ENCODE measurements around the gene COL23A1. TPM values are rescaled to one million over a fixed set of nuclear protein-coding genes. Genes with fewer than 3 reads are reported as not detected.
"Not testable (repeated sequence)": the region's sequence is repeated elsewhere in the genome, so short reads cannot be mapped to it uniquely, and the experiment has no call there.

COL23A1 gene
- total RNA-seq, 1 donor from 2014 or later = not detected

- no peaks in the 10 kb centered on the region for H3K9me3 Mint-ChIP-seq
- no peak for DNase-seq (ENCODE audit: low spot score)
- H3K27me3 Mint-ChIP-seq (ENCODE audit: low read depth) = no peaks in the 10 kb centered on the region
- H3K36me3 Mint-ChIP-seq (ENCODE audit: low read depth) = peaks cover 53% of the 10 kb centered on the region
- peak overlapping the region; percentile 81 for H3K27ac Mint-ChIP-seq
- intact Hi-C loops (cut with micrococcal nuclease) = loop anchor here (5.0 kb wide), 1 partner anchor 396 kb away; the partner anchor contains the start of gene CLK4
- H3K4me1 Mint-ChIP-seq (ENCODE audit: low read depth) = peaks cover 33% of the 10 kb centered on the region
- peak overlapping the region; percentile 89 for H3K4me3 Mint-ChIP-seq (ENCODE audit: low read depth)
These were observed 359.2 kb downstream of the COL23A1 start for GRCh38 chr5:178230879-178231538.

GRCh38 chr5:178229861-178230260, 360.3 kb downstream of the COL23A1 start:
- no peak for DNase-seq (ENCODE audit: low spot score)
- intact Hi-C loops (cut with micrococcal nuclease) = loop anchor here (5.0 kb wide), 1 partner anchor 397 kb away; the partner anchor contains the start of gene CLK4
- peaks cover 31% of the 10 kb centered on the region for H3K4me1 Mint-ChIP-seq (ENCODE audit: low read depth)
- H3K9me3 Mint-ChIP-seq = no peaks in the 10 kb centered on the region
- no peaks in the 10 kb centered on the region for H3K27me3 Mint-ChIP-seq (ENCODE audit: low read depth)
- peak overlapping the region; percentile 28 for H3K27ac Mint-ChIP-seq
- peaks cover 61% of the 10 kb centered on the region for H3K36me3 Mint-ChIP-seq (ENCODE audit: low read depth)
- peak overlapping the region; percentile 89 for H3K4me3 Mint-ChIP-seq (ENCODE audit: low read depth)

GRCh38 chr5:178229111-178229510, 361.1 kb downstream of the COL23A1 start:
- peak overlapping the region; percentile 25 for H3K27ac Mint-ChIP-seq
- H3K4me3 Mint-ChIP-seq (ENCODE audit: low read depth); DNase-seq (ENCODE audit: low spot score); H3K9me3 Mint-ChIP-seq; intact Hi-C loops (cut with micrococcal nuclease); H3K27me3 Mint-ChIP-seq (ENCODE audit: low read depth): not testable (repeated sequence)
- H3K4me1 Mint-ChIP-seq (ENCODE audit: low read depth) = peaks cover 26% of the 10 kb centered on the region
- peaks cover 63% of the 10 kb centered on the region for H3K36me3 Mint-ChIP-seq (ENCODE audit: low read depth)

GRCh38 chr5:178228609-178229008, 361.6 kb downstream of the COL23A1 start:
- Mint-ChIP-seq H3K4me1 (ENCODE audit: low read depth) (peaks cover 26% of the 10 kb centered on the region), H3K36me3 (ENCODE audit: low read depth) (peaks cover 67% of the 10 kb centered on the region), H3K27me3 (ENCODE audit: low read depth) (no peaks in the 10 kb centered on the region), H3K4me3 (ENCODE audit: low read depth) (no peak overlapping the region), H3K9me3 (no peaks in the 10 kb centered on the region), H3K27ac (no peak overlapping the region)
- DNase-seq (ENCODE audit: low spot score) = no peak
- intact Hi-C loops (cut with micrococcal nuclease) = no loop called here

- Mint-ChIP-seq H3K27ac (no peak overlapping the region), H3K9me3 (no peaks in the 10 kb centered on the region), H3K27me3 (ENCODE audit: low read depth) (no peaks in the 10 kb centered on the region), H3K4me3 (ENCODE audit: low read depth) (no peak overlapping the region), H3K36me3 (ENCODE audit: low read depth) (peaks cover 72% of the 10 kb centered on the region), H3K4me1 (ENCODE audit: low read depth) (peaks cover 24% of the 10 kb centered on the region)
- intact Hi-C loops (cut with micrococcal nuclease) = no loop called here
- DNase-seq (ENCODE audit: low spot score) = no peak
These were observed 362.3 kb downstream of the COL23A1 start for GRCh38 chr5:178227929-178228328.

- intact Hi-C loops (cut with micrococcal nuclease) = no loop called here
- no peaks in the 10 kb centered on the region for H3K27me3 Mint-ChIP-seq (ENCODE audit: low read depth)
- no peak overlapping the region for H3K4me3 Mint-ChIP-seq (ENCODE audit: low read depth)
- H3K4me1 Mint-ChIP-seq (ENCODE audit: low read depth) = peaks cover 23% of the 10 kb centered on the region
- H3K9me3 Mint-ChIP-seq = no peaks in the 10 kb centered on the region
- no peak for DNase-seq (ENCODE audit: low spot score)
- no peak overlapping the region for H3K27ac Mint-ChIP-seq
- H3K36me3 Mint-ChIP-seq (ENCODE audit: low read depth) = peaks cover 75% of the 10 kb centered on the region
These were observed 363.0 kb downstream of the COL23A1 start for GRCh38 chr5:178227138-178227659.

GRCh38 chr5:178225174-178225573, 365.0 kb downstream of the COL23A1 start:
- H3K36me3 Mint-ChIP-seq (ENCODE audit: low read depth) = peaks cover 74% of the 10 kb centered on the region
- H3K4me1 Mint-ChIP-seq (ENCODE audit: low read depth) = peaks cover 12% of the 10 kb centered on the region
- H3K27ac Mint-ChIP-seq = no peak overlapping the region
- H3K9me3 Mint-ChIP-seq = no peaks in the 10 kb centered on the region
- H3K27me3 Mint-ChIP-seq (ENCODE audit: low read depth) = no peaks in the 10 kb centered on the region
- DNase-seq (ENCODE audit: low spot score) = no peak
- H3K4me3 Mint-ChIP-seq (ENCODE audit: low read depth) = no peak overlapping the region
- intact Hi-C loops (cut with micrococcal nuclease) = no loop called here

- intact Hi-C loops (cut with micrococcal nuclease) = no loop called here
- no peaks in the 10 kb centered on the region for H3K27me3 Mint-ChIP-seq (ENCODE audit: low read depth)
- no peaks in the 10 kb centered on the region for H3K9me3 Mint-ChIP-seq
- H3K4me3 Mint-ChIP-seq (ENCODE audit: low read depth) = no peak overlapping the region
- H3K36me3 Mint-ChIP-seq (ENCODE audit: low read depth) = peaks cover 71% of the 10 kb centered on the region
- H3K4me1 Mint-ChIP-seq (ENCODE audit: low read depth) = peaks cover 7% of the 10 kb centered on the region
- no peak for DNase-seq (ENCODE audit: low spot score)
- no peak overlapping the region for H3K27ac Mint-ChIP-seq
These were observed 365.8 kb downstream of the COL23A1 start for GRCh38 chr5:178224403-178224802.

GRCh38 chr5:178223828-178224335, 366.3 kb downstream of the COL23A1 start:
- Mint-ChIP-seq H3K9me3 (no peaks in the 10 kb centered on the region), H3K36me3 (ENCODE audit: low read depth) (peaks cover 71% of the 10 kb centered on the region), H3K27ac (no peak overlapping the region), H3K4me1 (ENCODE audit: low read depth) (peaks cover 6% of the 10 kb centered on the region), H3K27me3 (ENCODE audit: low read depth) (no peaks in the 10 kb centered on the region), H3K4me3 (ENCODE audit: low read depth) (no peak overlapping the region)
- intact Hi-C loops (cut with micrococcal nuclease) = no loop called here
- no peak for DNase-seq (ENCODE audit: low spot score)

- DNase-seq (ENCODE audit: low spot score) = no peak
- H3K4me3 Mint-ChIP-seq (ENCODE audit: low read depth) = no peak overlapping the region
- H3K27me3 Mint-ChIP-seq (ENCODE audit: low read depth) = no peaks in the 10 kb centered on the region
- H3K36me3 Mint-ChIP-seq (ENCODE audit: low read depth) = peaks cover 73% of the 10 kb centered on the region
- no peak overlapping the region for H3K27ac Mint-ChIP-seq
- no peaks in the 10 kb centered on the region for H3K9me3 Mint-ChIP-seq
- intact Hi-C loops (cut with micrococcal nuclease) = no loop called here
- H3K4me1 Mint-ChIP-seq (ENCODE audit: low read depth) = peaks cover 6% of the 10 kb centered on the region
These were observed 366.9 kb downstream of the COL23A1 start for GRCh38 chr5:178223196-178223773.

GRCh38 chr5:178222292-178222691, 367.9 kb downstream of the COL23A1 start:
- Mint-ChIP-seq H3K36me3 (ENCODE audit: low read depth) (peaks cover 66% of the 10 kb centered on the region), H3K27ac (no peak overlapping the region), H3K27me3 (ENCODE audit: low read depth) (no peaks in the 10 kb centered on the region), H3K4me3 (ENCODE audit: low read depth) (no peak overlapping the region), H3K4me1 (ENCODE audit: low read depth) (peaks cover 6% of the 10 kb centered on the region), H3K9me3 (no peaks in the 10 kb centered on the region)
- no peak for DNase-seq (ENCODE audit: low spot score)
- intact Hi-C loops (cut with micrococcal nuclease) = no loop called here

- DNase-seq (ENCODE audit: low spot score) = no peak
- no peaks in the 10 kb centered on the region for H3K9me3 Mint-ChIP-seq
- H3K27me3 Mint-ChIP-seq (ENCODE audit: low read depth) = no peaks in the 10 kb centered on the region
- H3K4me1 Mint-ChIP-seq (ENCODE audit: low read depth) = peaks cover 6% of the 10 kb centered on the region
- H3K36me3 Mint-ChIP-seq (ENCODE audit: low read depth) = peaks cover 63% of the 10 kb centered on the region
- intact Hi-C loops (cut with micrococcal nuclease) = no loop called here
- no peak overlapping the region for H3K4me3 Mint-ChIP-seq (ENCODE audit: low read depth)
- peak overlapping the region; percentile 53 for H3K27ac Mint-ChIP-seq
These were observed 368.3 kb downstream of the COL23A1 start for GRCh38 chr5:178221853-178222252.

GRCh38 chr5:178221282-178221681, 368.9 kb downstream of the COL23A1 start:
- intact Hi-C loops (cut with micrococcal nuclease) = no loop called here
- Mint-ChIP-seq H3K9me3 (no peaks in the 10 kb centered on the region), H3K27me3 (ENCODE audit: low read depth) (no peaks in the 10 kb centered on the region), H3K36me3 (ENCODE audit: low read depth) (peaks cover 63% of the 10 kb centered on the region), H3K27ac (peak overlapping the region; percentile 53), H3K4me1 (ENCODE audit: low read depth) (peaks cover 8% of the 10 kb centered on the region), H3K4me3 (ENCODE audit: low read depth) (no peak overlapping the region)
- DNase-seq (ENCODE audit: low spot score) = no peak
